Measurements from ENCODE around the gene CXCR4. TPM values are rescaled to one million over a fixed set of nuclear protein-coding genes. Genes with fewer than 3 reads are reported as not detected.

CXCR4 gene
- total and polyA plus RNA-seq, 2 experiments from 2014 or later: 0.16 TPM; not detected in 1

- Histone ChIP-seq H3K36me3 (ENCODE audit: low read depth) (no peaks in the 10 kb centered on the region), H3K4me2 (ENCODE audit: unreplicated experiment) (no peak overlapping the region), H3K4me3 (no peak overlapping the region), H3F3A (ENCODE audit: insufficient read depth) (no peaks in the 10 kb centered on the region), H2AFZ (no peak overlapping the region), H3K9ac (no peak overlapping the region), H4K20me1 (ENCODE audit: insufficient read depth) (no peaks in the 10 kb centered on the region), H3K4me1 (ENCODE audit: insufficient read depth) (no peaks in the 10 kb centered on the region), H3K9me2 (ENCODE audit: insufficient read depth) (no peaks in the 10 kb centered on the region), H3K27me3 (replicated peaks; ENCODE audit: insufficient read depth) (no peaks in the 10 kb centered on the region; the same call in 1 of the 2 replicates), H3K27ac (no peak overlapping the region), H3K79me2 (ENCODE audit: insufficient read depth) (no peaks in the 10 kb centered on the region), H3K9me3 (ENCODE audit: low read depth) (no peaks in the 10 kb centered on the region)
- in situ Hi-C loops (cut with MboI): no loop called here
- DNase-seq: no peak
- no peak for TF ChIP-seq EZH2phosphoT487 (IDR thresholded peaks at IDR 0.05; ENCODE audit: insufficient read depth, low read depth)
- no peak for TF ChIP-seq EZH2 (IDR thresholded peaks at IDR 0.05; ENCODE audit: insufficient read depth, poor library complexity, severe bottlenecking)
- WGBS, 2 experiments (ENCODE audit: low coverage in 1 of 2, low lambda C conversion rate in 2 of 2, missing lambda C conversion rate in 2 of 2): 5% methylated on average over 11 of the region's 11 CpGs
Measured at GRCh38 chr2:136067897-136068580, 49.9 kb downstream of the CXCR4 start.

GRCh38 chr2:136067459-136067858, 50.5 kb downstream of the CXCR4 start:
- Histone ChIP-seq H3K9ac (no peak overlapping the region), H3K4me2 (ENCODE audit: unreplicated experiment) (no peak overlapping the region), H3K4me3 (no peak overlapping the region), H3K9me3 (ENCODE audit: low read depth) (no peaks in the 10 kb centered on the region), H3K27me3 (replicated peaks; ENCODE audit: insufficient read depth) (no peaks in the 10 kb centered on the region; the same call in 1 of the 2 replicates), H3K9me2 (ENCODE audit: insufficient read depth) (no peaks in the 10 kb centered on the region), H4K20me1 (ENCODE audit: insufficient read depth) (no peaks in the 10 kb centered on the region), H3K27ac (no peak overlapping the region), H2AFZ (no peak overlapping the region), H3F3A (ENCODE audit: insufficient read depth) (no peaks in the 10 kb centered on the region), H3K79me2 (ENCODE audit: insufficient read depth) (no peaks in the 10 kb centered on the region), H3K36me3 (ENCODE audit: low read depth) (no peaks in the 10 kb centered on the region), H3K4me1 (ENCODE audit: insufficient read depth) (no peaks in the 10 kb centered on the region)
- no peak for DNase-seq
- TF ChIP-seq EZH2phosphoT487 (IDR thresholded peaks at IDR 0.05; ENCODE audit: insufficient read depth, low read depth) (no peak), EZH2 (IDR thresholded peaks at IDR 0.05; ENCODE audit: insufficient read depth, poor library complexity, severe bottlenecking) (no peak)
- in situ Hi-C loops (cut with MboI): no loop called here
- WGBS, 2 experiments (ENCODE audit: low coverage in 1 of 2, low lambda C conversion rate in 2 of 2, missing lambda C conversion rate in 2 of 2): 42 to 47% methylated on average over 10 of the region's 10 CpGs

- H3K9me2 ChIP-seq (ENCODE audit: insufficient read depth): no peaks in the 10 kb centered on the region
- no peaks in the 10 kb centered on the region for H3F3A ChIP-seq (ENCODE audit: insufficient read depth)
- no peak overlapping the region for H3K4me2 ChIP-seq (ENCODE audit: unreplicated experiment)
- no peak overlapping the region for H2AFZ ChIP-seq
- H3K9me3 ChIP-seq (ENCODE audit: low read depth): no peaks in the 10 kb centered on the region
- no peak overlapping the region for H3K27ac ChIP-seq
- no peak for DNase-seq
- TF ChIP-seq EZH2phosphoT487 (IDR thresholded peaks at IDR 0.05; ENCODE audit: insufficient read depth, low read depth) (no peak), EZH2 (IDR thresholded peaks at IDR 0.05; ENCODE audit: insufficient read depth, poor library complexity, severe bottlenecking) (no peak)
- WGBS, 2 experiments (ENCODE audit: low coverage in 1 of 2, low lambda C conversion rate in 2 of 2, missing lambda C conversion rate in 2 of 2): 33 to 40% methylated on average over 3 of the region's 3 CpGs
- no peaks in the 10 kb centered on the region for H4K20me1 ChIP-seq (ENCODE audit: insufficient read depth)
- no peaks in the 10 kb centered on the region for H3K4me1 ChIP-seq (ENCODE audit: insufficient read depth)
- in situ Hi-C loops (cut with MboI): no loop called here
- H3K36me3 ChIP-seq (ENCODE audit: low read depth): no peaks in the 10 kb centered on the region
- no peak overlapping the region for H3K4me3 ChIP-seq
- H3K27me3 ChIP-seq (replicated peaks; ENCODE audit: insufficient read depth): no peaks in the 10 kb centered on the region; the same call in 1 of the 2 replicates
- no peak overlapping the region for H3K9ac ChIP-seq
- no peaks in the 10 kb centered on the region for H3K79me2 ChIP-seq (ENCODE audit: insufficient read depth)
Measured at GRCh38 chr2:136065907-136066306, 52.0 kb downstream of the CXCR4 start.

DNA sequence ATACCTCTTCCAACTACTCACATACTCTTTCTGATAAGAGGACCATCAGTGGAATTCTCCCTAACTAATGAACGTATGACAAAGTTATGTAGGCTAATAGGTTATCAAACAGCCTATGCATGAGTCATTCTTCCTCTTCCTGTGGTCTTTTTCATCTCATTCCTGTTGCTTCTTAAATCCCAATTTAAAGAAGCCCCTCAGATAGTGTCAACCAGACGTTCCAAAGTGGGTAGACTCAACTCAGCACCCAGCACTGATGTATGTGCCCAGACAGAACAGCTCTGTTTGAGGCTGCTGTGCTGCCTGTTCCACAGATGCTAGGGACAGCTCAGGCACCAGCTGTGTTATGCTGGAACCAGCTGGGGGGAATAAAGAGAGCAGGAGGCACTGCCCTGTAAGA, 52.6 kb downstream of the CXCR4 start:
- no peaks in the 10 kb centered on the region; the same call in 1 of the 2 replicates for H3K27me3 ChIP-seq (replicated peaks; ENCODE audit: insufficient read depth)
- H3K4me1 ChIP-seq (ENCODE audit: insufficient read depth): no peaks in the 10 kb centered on the region
- no peaks in the 10 kb centered on the region for H3K36me3 ChIP-seq (ENCODE audit: low read depth)
- no peak overlapping the region for H2AFZ ChIP-seq
- TF ChIP-seq EZH2phosphoT487 (IDR thresholded peaks at IDR 0.05; ENCODE audit: insufficient read depth, low read depth): no peak
- no peak for TF ChIP-seq EZH2 (IDR thresholded peaks at IDR 0.05; ENCODE audit: insufficient read depth, poor library complexity, severe bottlenecking)
- no peak overlapping the region for H3K4me3 ChIP-seq
- no peak overlapping the region for H3K27ac ChIP-seq
- no peak for DNase-seq
- WGBS, 2 experiments (ENCODE audit: low coverage in 1 of 2, low lambda C conversion rate in 2 of 2, missing lambda C conversion rate in 2 of 2): 16% methylated on average over 2 of the region's 2 CpGs
- H3F3A ChIP-seq (ENCODE audit: insufficient read depth): no peaks in the 10 kb centered on the region
- H4K20me1 ChIP-seq (ENCODE audit: insufficient read depth): no peaks in the 10 kb centered on the region
- no peaks in the 10 kb centered on the region for H3K9me2 ChIP-seq (ENCODE audit: insufficient read depth)
- no peaks in the 10 kb centered on the region for H3K9me3 ChIP-seq (ENCODE audit: low read depth)
- in situ Hi-C loops (cut with MboI): no loop called here
- H3K4me2 ChIP-seq (ENCODE audit: unreplicated experiment): no peak overlapping the region
- H3K79me2 ChIP-seq (ENCODE audit: insufficient read depth): no peaks in the 10 kb centered on the region
- no peak overlapping the region for H3K9ac ChIP-seq

Other genes with a start within 250 kb of the CXCR4 start
- gene MCM6, start 241.7 kb downstream of the CXCR4 start, total RNA-seq (2014; rRNA removed; shearing (Covaris generic)): 13.7 and 16.4 TPM in 2 replicates
- gene MCM6, start 241.7 kb downstream of the CXCR4 start, polyA plus RNA-seq (2016; fragmentation: Nextera tagmentation; extraction: Ambion mirVana): 21.4 and 22.3 TPM in 2 replicates
- 121 and 144 TPM in 2 replicates for gene DARS1, start 132.5 kb downstream of the CXCR4 start, total RNA-seq (2014; rRNA removed; shearing (Covaris generic))
- gene DARS1, start 132.5 kb downstream of the CXCR4 start, polyA plus RNA-seq (2016; fragmentation: Nextera tagmentation; extraction: Ambion mirVana): 109 and 111 TPM in 2 replicates